ENCODE data around the gene PCDH8.

PCDH8 gene

GRCh38 chr13:52845766-52846566 lies 2.5 kb downstream of the PCDH8 start:
- H3K4me1 ChIP-seq (ENCODE audit: control extremely low read depth in 1 of 4, control insufficient read depth in 4 of 4, insufficient read depth in 4 of 4, low read length in 3 of 4), result peaks cover 0 to 41% (median 33%) of the 10 kb centered on the region in 4 experiments
- ChIA-PET CTCF (interaction anchor here (1.0 to 5.3 kb wide), 24 partner anchors 11 to 238 kb away, joined by 3 to 32 read pairs (median 4); no protein-coding TSS in a partner anchor), POLR2A (no interaction called here)
- DNase-seq, result peak; percentile 79 to 90 (median 88)
- H3K27ac ChIP-seq (ENCODE audit: insufficient read depth in 1 of 2, low read depth in 1 of 2, low read length in 2 of 2, poor library complexity in 1 of 2, severe bottlenecking in 2 of 2), result no peak overlapping the region
- WGBS (ENCODE audit: insufficient coverage), result 3% methylated on average over 97 of the region's 98 CpGs
- H3K27me3 ChIP-seq (replicated peaks in 2 of 5; ENCODE audit: control insufficient read depth in 4 of 5, insufficient read depth in 5 of 5, low read length in 4 of 5), result peaks cover 13 to 93% (median 53%) of the 10 kb centered on the region in 5 experiments
- H3K4me3 ChIP-seq (ENCODE audit: control insufficient read depth in 1 of 7, extremely low read depth in 1 of 7, insufficient read depth in 4 of 7, low read depth in 2 of 7, low read length in 6 of 7), result peak overlapping the region in 6 of 7 experiments; percentile 20 to 70 (median 42)
- no peaks in the 10 kb centered on the region for H3K36me3 ChIP-seq (ENCODE audit: control insufficient read depth in 4 of 4, insufficient read depth in 4 of 4, low read length in 3 of 4)
- H3K9me3 ChIP-seq (ENCODE audit: control extremely low read depth in 1 of 5, control insufficient read depth in 4 of 5, insufficient read depth in 2 of 5, low read depth in 1 of 5, low read length in 4 of 5), result peaks cover 0 to 8% (median 2%) of the 10 kb centered on the region in 5 experiments

- peaks cover 0 to 8% (median 2%) of the 10 kb centered on the region in 5 experiments for H3K9me3 ChIP-seq (ENCODE audit: control extremely low read depth in 1 of 5, control insufficient read depth in 4 of 5, insufficient read depth in 2 of 5, low read depth in 1 of 5, low read length in 4 of 5)
- no peaks in the 10 kb centered on the region for H3K36me3 ChIP-seq (ENCODE audit: control insufficient read depth in 4 of 4, insufficient read depth in 4 of 4, low read length in 3 of 4)
- ChIA-PET POLR2A (no interaction called here), CTCF (interaction anchor here (1.0 to 5.3 kb wide), 12 partner anchors 10 to 238 kb away, joined by 3 to 32 read pairs (median 6); no protein-coding TSS in a partner anchor)
- H3K4me1 ChIP-seq (ENCODE audit: control extremely low read depth in 1 of 4, control insufficient read depth in 4 of 4, insufficient read depth in 4 of 4, low read length in 3 of 4), result peaks cover 0 to 37% (median 29%) of the 10 kb centered on the region in 4 experiments
- 11% methylated on average over 10 of the region's 16 CpGs for WGBS (ENCODE audit: insufficient coverage)
- H3K27ac ChIP-seq (ENCODE audit: insufficient read depth in 1 of 2, low read depth in 1 of 2, low read length in 2 of 2, poor library complexity in 1 of 2, severe bottlenecking in 2 of 2), result no peak overlapping the region
- peak overlapping the region in 5 of 7 experiments; percentile 2 to 70 (median 29) for H3K4me3 ChIP-seq (ENCODE audit: control insufficient read depth in 1 of 7, extremely low read depth in 1 of 7, insufficient read depth in 4 of 7, low read depth in 2 of 7, low read length in 6 of 7)
- peaks cover 13 to 92% (median 53%) of the 10 kb centered on the region in 5 experiments for H3K27me3 ChIP-seq (replicated peaks in 2 of 5; ENCODE audit: control insufficient read depth in 4 of 5, insufficient read depth in 5 of 5, low read length in 4 of 5)
- DNase-seq, result peak in 2 of 3 donors; percentile 60 to 65
Observed at GRCh38 chr13:52845334-52845761, 3.1 kb downstream of the PCDH8 start.

DNA sequence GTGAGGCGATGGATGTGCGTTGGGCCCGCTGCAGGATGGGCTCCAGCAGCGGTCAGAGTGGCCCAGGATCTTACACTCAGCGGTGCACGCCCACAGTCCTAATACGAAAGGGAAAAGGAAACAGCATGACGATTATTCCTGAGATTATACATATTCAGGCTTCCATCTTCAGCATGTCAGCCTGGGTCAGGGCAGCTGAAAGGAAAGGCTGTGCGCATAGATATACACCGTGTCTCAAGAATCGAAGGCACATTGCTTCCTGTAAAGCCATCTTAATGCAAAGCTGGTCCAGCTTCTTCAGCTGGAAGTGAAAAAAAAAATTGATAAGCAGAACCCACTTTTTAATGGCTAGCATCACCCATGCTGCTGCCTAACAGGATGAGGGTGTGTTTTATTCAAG lies 3.6 kb downstream of the PCDH8 start:
- DNase-seq, result peak in 2 of 3 donors; percentile 53 to 59
- POLR2A ChIA-PET, result no interaction called here
- Histone ChIP-seq H3K4me3 (ENCODE audit: control insufficient read depth in 1 of 7, extremely low read depth in 1 of 7, insufficient read depth in 4 of 7, low read depth in 2 of 7, low read length in 6 of 7) (no peak overlapping the region), H3K27ac (ENCODE audit: insufficient read depth in 1 of 2, low read depth in 1 of 2, low read length in 2 of 2, poor library complexity in 1 of 2, severe bottlenecking in 2 of 2) (no peak overlapping the region), H3K4me1 (ENCODE audit: control extremely low read depth in 1 of 4, control insufficient read depth in 4 of 4, insufficient read depth in 4 of 4, low read length in 3 of 4) (peaks cover 0 to 37% (median 29%) of the 10 kb centered on the region in 4 experiments), H3K9me3 (ENCODE audit: control extremely low read depth in 1 of 5, control insufficient read depth in 4 of 5, insufficient read depth in 2 of 5, low read depth in 1 of 5, low read length in 4 of 5) (peaks cover 0 to 8% (median 2%) of the 10 kb centered on the region in 5 experiments), H3K36me3 (ENCODE audit: control insufficient read depth in 4 of 4, insufficient read depth in 4 of 4, low read length in 3 of 4) (no peaks in the 10 kb centered on the region), H3K27me3 (replicated peaks in 2 of 5; ENCODE audit: control insufficient read depth in 4 of 5, insufficient read depth in 5 of 5, low read length in 4 of 5) (peaks cover 10 to 92% (median 49%) of the 10 kb centered on the region in 5 experiments)
- CTCF ChIA-PET, result interaction anchor here (1.0 to 5.3 kb wide), 3 partner anchors 181 to 237 kb away, joined by 3 to 32 read pairs (median 8); no protein-coding TSS in a partner anchor
- 61% methylated on average over 10 of the region's 11 CpGs for WGBS (ENCODE audit: insufficient coverage)

- WGBS (ENCODE audit: insufficient coverage), result 100% methylated on average over 4 of the region's 10 CpGs
- Histone ChIP-seq H3K27me3 (replicated peaks in 2 of 5; ENCODE audit: control insufficient read depth in 4 of 5, insufficient read depth in 5 of 5, low read length in 4 of 5) (peaks cover 10 to 84% (median 25%) of the 10 kb centered on the region in 5 experiments), H3K9me3 (ENCODE audit: control extremely low read depth in 1 of 5, control insufficient read depth in 4 of 5, insufficient read depth in 2 of 5, low read depth in 1 of 5, low read length in 4 of 5) (peaks cover 0 to 2% (median 0%) of the 10 kb centered on the region in 5 experiments), H3K4me3 (ENCODE audit: control insufficient read depth in 1 of 7, extremely low read depth in 1 of 7, insufficient read depth in 4 of 7, low read depth in 2 of 7, low read length in 6 of 7) (no peak overlapping the region), H3K27ac (ENCODE audit: insufficient read depth in 1 of 2, low read depth in 1 of 2, low read length in 2 of 2, poor library complexity in 1 of 2, severe bottlenecking in 2 of 2) (no peak overlapping the region), H3K4me1 (ENCODE audit: control extremely low read depth in 1 of 4, control insufficient read depth in 4 of 4, insufficient read depth in 4 of 4, low read length in 3 of 4) (peaks cover 0 to 23% (median 21%) of the 10 kb centered on the region in 4 experiments), H3K36me3 (ENCODE audit: control insufficient read depth in 4 of 4, insufficient read depth in 4 of 4, low read length in 3 of 4) (no peaks in the 10 kb centered on the region)
- DNase-seq, result no peak
- ChIA-PET CTCF (interaction anchor here (1.2 to 2.3 kb wide), 3 partner anchors 8 to 233 kb away, joined by 3 to 12 read pairs (median 10); no protein-coding TSS in a partner anchor), POLR2A (no interaction called here)
Observed at GRCh38 chr13:52842441-52842840, 6.0 kb downstream of the PCDH8 start.

GRCh38 chr13:52840066-52840465 lies 8.4 kb downstream of the PCDH8 start:
- DNase-seq, result no peak
- Histone ChIP-seq H3K9me3 (ENCODE audit: control extremely low read depth in 1 of 5, control insufficient read depth in 4 of 5, insufficient read depth in 2 of 5, low read depth in 1 of 5, low read length in 4 of 5) (no peaks in the 10 kb centered on the region), H3K36me3 (ENCODE audit: control insufficient read depth in 4 of 4, insufficient read depth in 4 of 4, low read length in 3 of 4) (no peaks in the 10 kb centered on the region), H3K4me3 (ENCODE audit: control insufficient read depth in 1 of 7, extremely low read depth in 1 of 7, insufficient read depth in 4 of 7, low read depth in 2 of 7, low read length in 6 of 7) (no peak overlapping the region), H3K27ac (ENCODE audit: insufficient read depth in 1 of 2, low read depth in 1 of 2, low read length in 2 of 2, poor library complexity in 1 of 2, severe bottlenecking in 2 of 2) (no peak overlapping the region), H3K4me1 (ENCODE audit: control extremely low read depth in 1 of 4, control insufficient read depth in 4 of 4, insufficient read depth in 4 of 4, low read length in 3 of 4) (peaks cover 0 to under 1% (median under 1%) of the 10 kb centered on the region in 4 experiments), H3K27me3 (replicated peaks in 2 of 5; ENCODE audit: control insufficient read depth in 4 of 5, insufficient read depth in 5 of 5, low read length in 4 of 5) (peaks cover 10 to 64% (median 21%) of the 10 kb centered on the region in 5 experiments)
- 82% methylated on average over 4 of the region's 6 CpGs for WGBS (ENCODE audit: insufficient coverage)
- POLR2A ChIA-PET, result no interaction called here
- CTCF ChIA-PET, result no interaction called here

DNA sequence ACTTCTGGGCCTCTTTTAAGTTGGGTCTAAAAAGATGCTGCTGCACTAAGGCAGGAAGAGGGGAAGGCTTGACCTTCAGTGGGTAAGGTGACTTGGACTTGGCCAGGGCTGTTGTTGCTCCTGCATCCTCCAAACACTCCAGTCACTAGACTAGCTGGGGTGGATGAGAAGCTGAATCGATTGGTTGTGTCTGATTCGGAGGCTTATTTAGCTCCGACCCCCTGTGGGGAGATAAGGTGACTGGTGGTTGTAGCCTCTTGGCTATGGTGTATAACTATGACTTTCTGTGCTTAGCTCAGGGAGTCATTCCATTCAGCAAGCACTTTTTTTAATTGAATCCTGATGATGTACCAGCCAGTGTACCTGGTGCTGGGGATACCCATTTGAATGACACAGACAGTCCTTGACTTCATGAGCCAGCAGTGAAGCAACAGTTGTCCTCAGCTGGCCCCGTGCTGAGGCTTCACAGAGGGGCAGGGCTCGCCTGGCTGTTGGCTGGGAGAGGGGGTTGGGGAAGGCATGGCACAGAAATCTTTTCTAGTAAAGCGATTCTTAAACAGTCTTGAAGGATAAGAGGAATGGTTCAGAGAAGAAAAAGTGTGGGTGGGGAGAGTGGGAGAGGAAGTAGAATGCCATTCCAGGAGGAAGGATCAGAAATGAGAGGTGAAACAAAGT lies 9.9 kb downstream of the PCDH8 start:
- H3K9me3 ChIP-seq (ENCODE audit: control extremely low read depth in 1 of 5, control insufficient read depth in 4 of 5, insufficient read depth in 2 of 5, low read depth in 1 of 5, low read length in 4 of 5), result no peaks in the 10 kb centered on the region
- no peaks in the 10 kb centered on the region for H3K36me3 ChIP-seq (ENCODE audit: control insufficient read depth in 4 of 4, insufficient read depth in 4 of 4, low read length in 3 of 4)
- H3K4me3 ChIP-seq (ENCODE audit: control insufficient read depth in 1 of 7, extremely low read depth in 1 of 7, insufficient read depth in 4 of 7, low read depth in 2 of 7, low read length in 6 of 7), result no peak overlapping the region
- H3K4me1 ChIP-seq (ENCODE audit: control extremely low read depth in 1 of 4, control insufficient read depth in 4 of 4, insufficient read depth in 4 of 4, low read length in 3 of 4), result no peaks in the 10 kb centered on the region
- DNase-seq, result no peak
- ChIA-PET POLR2A (no interaction called here), CTCF (no interaction called here)
- WGBS (ENCODE audit: insufficient coverage), result 35% methylated on average over 3 of the region's 6 CpGs
- H3K27me3 ChIP-seq (replicated peaks in 2 of 5; ENCODE audit: control insufficient read depth in 4 of 5, insufficient read depth in 5 of 5, low read length in 4 of 5), result peaks cover 2 to 52% (median 11%) of the 10 kb centered on the region in 5 experiments
- no peak overlapping the region for H3K27ac ChIP-seq (ENCODE audit: insufficient read depth in 1 of 2, low read depth in 1 of 2, low read length in 2 of 2, poor library complexity in 1 of 2, severe bottlenecking in 2 of 2)

Data from common myeloid progenitor, CD34-positive (primary cell).